ENCODE measurements around the gene EIF4G1.

EIF4G1 gene

GRCh38 chr3:184305577-184305976 lies 8.8 kb upstream of the EIF4G1 start:
- no peak for DNase-seq (ENCODE audit: low read depth in 3 of 3)

GRCh38 chr3:184306341-184306972 lies 7.9 kb upstream of the EIF4G1 start:
- no peak for DNase-seq (ENCODE audit: low read depth in 3 of 3)

- no peak for DNase-seq (ENCODE audit: low read depth in 3 of 3)
These were observed 6.5 kb upstream of the EIF4G1 start for GRCh38 chr3:184307915-184308314.

- DNase-seq (ENCODE audit: low read depth in 3 of 3) = no peak
These were observed 5.7 kb upstream of the EIF4G1 start for GRCh38 chr3:184308744-184309143.

GRCh38 chr3:184311633-184312032 lies 2.8 kb upstream of the EIF4G1 start:
- no peak for DNase-seq (ENCODE audit: low read depth in 3 of 3)

GRCh38 chr3:184314700-184315542 lies 515 bp downstream of the EIF4G1 start:
- DNase-seq (ENCODE audit: low read depth in 3 of 3) = peak in 2 of 3 experiments; percentile 36 to 46

GRCh38 chr3:184315543-184315867 lies 1.1 kb downstream of the EIF4G1 start:
- DNase-seq (ENCODE audit: low read depth in 3 of 3) = no peak

- DNase-seq (ENCODE audit: low read depth in 3 of 3) = no peak
These were observed 1.7 kb downstream of the EIF4G1 start for GRCh38 chr3:184315871-184316661.

- DNase-seq (ENCODE audit: low read depth in 3 of 3) = no peak
These were observed 2.4 kb downstream of the EIF4G1 start for GRCh38 chr3:184316792-184317191.

- no peak for DNase-seq (ENCODE audit: low read depth in 3 of 3)
These were observed 2.8 kb downstream of the EIF4G1 start for GRCh38 chr3:184317201-184317600.

- peak in 1 of 3 experiments; percentile 46 for DNase-seq (ENCODE audit: low read depth in 3 of 3)
These were observed 5.7 kb downstream of the EIF4G1 start for GRCh38 chr3:184320104-184320445.

GRCh38 chr3:184321666-184322065 lies 7.3 kb downstream of the EIF4G1 start:
- no peak for DNase-seq (ENCODE audit: low read depth in 3 of 3)

- no peak for DNase-seq (ENCODE audit: low read depth in 3 of 3)
These were observed 8.5 kb downstream of the EIF4G1 start for GRCh38 chr3:184322731-184323487.

- DNase-seq (ENCODE audit: low read depth in 3 of 3) = no peak
These were observed 9.3 kb downstream of the EIF4G1 start for GRCh38 chr3:184323696-184324095.

- no peak for DNase-seq (ENCODE audit: low read depth in 3 of 3)
These were observed 10.9 kb downstream of the EIF4G1 start for GRCh38 chr3:184325269-184325668.

- DNase-seq (ENCODE audit: low read depth in 3 of 3) = peak in 2 of 3 experiments; percentile 23 to 42
These were observed 11.4 kb downstream of the EIF4G1 start for GRCh38 chr3:184325715-184326369.

- no peak for DNase-seq (ENCODE audit: low read depth in 3 of 3)
These were observed 12.8 kb downstream of the EIF4G1 start for GRCh38 chr3:184327171-184327570.

- DNase-seq (ENCODE audit: low read depth in 3 of 3) = no peak
These were observed 14.1 kb downstream of the EIF4G1 start for GRCh38 chr3:184328516-184328915.

- DNase-seq (ENCODE audit: low read depth in 3 of 3) = no peak
These were observed 18.1 kb downstream of the EIF4G1 start for GRCh38 chr3:184332370-184333090.

GRCh38 chr3:184333190-184333589 lies 18.8 kb downstream of the EIF4G1 start:
- no peak for DNase-seq (ENCODE audit: low read depth in 3 of 3)

GRCh38 chr3:184333700-184334099 lies 19.3 kb downstream of the EIF4G1 start:
- no peak for DNase-seq (ENCODE audit: low read depth in 3 of 3)

All from stimulated activated CD4-positive, alpha-beta T cell treated with anti-CD3 and anti-CD28 coated beads, TNF-alpha, amount 100 ng/mL, for 4 hours (primary cell).